ENCODE results near the gene CUL7.
"Not testable (repeated sequence)": the region's sequence is repeated elsewhere in the genome, so short reads cannot be mapped to it uniquely, and the experiment has no call there.

The CUL7 gene

GRCh38 chr6:43045371-43045930, 8.2 kb downstream of the CUL7 start:
- no peak for DNase-seq (ENCODE audit: low read depth in 2 of 2)

GRCh38 chr6:43043310-43043709, 10.3 kb downstream of the CUL7 start:
- DNase-seq (ENCODE audit: low read depth in 2 of 2), result no peak

GRCh38 chr6:43041475-43041874, 12.2 kb downstream of the CUL7 start:
- not testable (repeated sequence) for DNase-seq (ENCODE audit: low read depth in 2 of 2)

GRCh38 chr6:43040542-43041257, 13.0 kb downstream of the CUL7 start:
- no peak for DNase-seq (ENCODE audit: low read depth in 2 of 2)

- no peak for DNase-seq (ENCODE audit: low read depth in 2 of 2)
Observed at GRCh38 chr6:43038727-43039126, 14.9 kb downstream of the CUL7 start.

GRCh38 chr6:43037706-43038105, 15.9 kb downstream of the CUL7 start:
- DNase-seq (ENCODE audit: low read depth in 2 of 2), result no peak

- DNase-seq (ENCODE audit: low read depth in 2 of 2), result no peak
Observed at GRCh38 chr6:43037197-43037596, 16.5 kb downstream of the CUL7 start.

- no peak for DNase-seq (ENCODE audit: low read depth in 2 of 2)
Observed at GRCh38 chr6:43036712-43037111, 16.9 kb downstream of the CUL7 start.

- no peak for DNase-seq (ENCODE audit: low read depth in 2 of 2)
Observed at GRCh38 chr6:43035495-43036194, 18.0 kb downstream of the CUL7 start.

- no peak for DNase-seq (ENCODE audit: low read depth in 2 of 2)
Observed at GRCh38 chr6:43034190-43034525, 19.5 kb downstream of the CUL7 start.

- DNase-seq (ENCODE audit: low read depth in 2 of 2), result no peak
Observed at GRCh38 chr6:43033496-43034189, 20.0 kb downstream of the CUL7 start.

- no peak for DNase-seq (ENCODE audit: low read depth in 2 of 2)
Observed at GRCh38 chr6:43032326-43032725, 21.3 kb downstream of the CUL7 start.

GRCh38 chr6:43029120-43029519, 24.5 kb downstream of the CUL7 start:
- DNase-seq (ENCODE audit: low read depth in 2 of 2), result no peak

- no peak for DNase-seq (ENCODE audit: low read depth in 2 of 2)
Observed at GRCh38 chr6:43026365-43026764, 27.3 kb downstream of the CUL7 start.

GRCh38 chr6:43024436-43024835, 29.2 kb downstream of the CUL7 start:
- DNase-seq (ENCODE audit: low read depth in 2 of 2), result no peak

GRCh38 chr6:43021270-43022047, 32.2 kb downstream of the CUL7 start, which contains the start of gene RRP36:
Gene RRP36, plus strand, starts transcription at chr6:43021623. Its CDS starts 32 bp downstream, at chr6:43021655.
- DNase-seq (ENCODE audit: low read depth in 2 of 2), result peak; percentile 33

- DNase-seq (ENCODE audit: low read depth in 2 of 2), result no peak
Observed at GRCh38 chr6:43020847-43021246, 32.8 kb downstream of the CUL7 start.

GRCh38 chr6:43020052-43020705, 33.5 kb downstream of the CUL7 start:
- no peak for DNase-seq (ENCODE audit: low read depth in 2 of 2)

- DNase-seq (ENCODE audit: low read depth in 2 of 2), result no peak
Observed at GRCh38 chr6:43019152-43019551, 34.5 kb downstream of the CUL7 start.

GRCh38 chr6:43016943-43017334, 36.7 kb downstream of the CUL7 start:
- no peak for DNase-seq (ENCODE audit: low read depth in 2 of 2)

Measured in stimulated activated CD8-positive, alpha-beta memory T cell treated with anti-CD3 and anti-CD28 coated beads, Interleukin-7, amount 100 ng/mL, for 1 hour (primary cell).